ENCODE measurements around the gene SULT1A2. TPM values are rescaled to one million over a fixed set of nuclear protein-coding genes. Genes with fewer than 3 reads are reported as not detected.

SULT1A2 gene
- total and polyA plus RNA-seq, 2 of the 13 experiments (the other 11 are each of a cell fraction or from before 2014, with no cell fraction given): 33.0 to 34.2 TPM

- TF ChIP-seq UBTF (CRISPR knock-in tag; IDR thresholded peaks at IDR 0.05) (peak; percentile 17; the same call in 1 of the 2 replicates), POLR2AphosphoS2 (IDR thresholded peaks at IDR 0.05; ENCODE audit: low read depth, low read length) (no peak), NAIF1 (CRISPR knock-in tag; IDR thresholded peaks at IDR 0.05; ENCODE audit: borderline replicate concordance) (no peak; the same call in 1 of the 2 replicates), ZMYM2 (CRISPR knock-in tag; IDR thresholded peaks at IDR 0.05) (no peak), ATF7-NPFF (CRISPR knock-in tag; IDR thresholded peaks at IDR 0.05; ENCODE audit: low read depth) (peak; percentile 50; the same call in 1 of the 2 replicates), ZNF232 (CRISPR knock-in tag; IDR thresholded peaks at IDR 0.05; ENCODE audit: borderline replicate concordance) (no peak; the same call in 1 of the 2 replicates), ZBTB39 (CRISPR knock-in tag; IDR thresholded peaks at IDR 0.05) (no peak), TFDP1 (CRISPR knock-in tag; IDR thresholded peaks at IDR 0.05; ENCODE audit: borderline replicate concordance) (peak; percentile 74; the same call in 1 of the 2 replicates), NCOR1 (IDR thresholded peaks at IDR 0.05; ENCODE audit: borderline replicate concordance, low read length) (peak; percentile 51; the same call in 1 of the 2 replicates), TBX3 (IDR thresholded peaks at IDR 0.05; ENCODE audit: borderline replicate concordance) (no peak), CBFB (CRISPR knock-in tag; IDR thresholded peaks at IDR 0.05) (peak; percentile 46; the same call in 1 of the 2 replicates), ZFP36 (IDR thresholded peaks at IDR 0.05; ENCODE audit: borderline replicate concordance, low read depth, low read length, partially characterized antibody) (no peak), FOXK2 (IDR thresholded peaks at IDR 0.05) (no peak), NR2F2 (IDR thresholded peaks at IDR 0.05; ENCODE audit: borderline replicate concordance, low read depth) (peak; percentile 14; the same call in 1 of the 2 replicates)
- TF ChIP-seq, protein P1, sequence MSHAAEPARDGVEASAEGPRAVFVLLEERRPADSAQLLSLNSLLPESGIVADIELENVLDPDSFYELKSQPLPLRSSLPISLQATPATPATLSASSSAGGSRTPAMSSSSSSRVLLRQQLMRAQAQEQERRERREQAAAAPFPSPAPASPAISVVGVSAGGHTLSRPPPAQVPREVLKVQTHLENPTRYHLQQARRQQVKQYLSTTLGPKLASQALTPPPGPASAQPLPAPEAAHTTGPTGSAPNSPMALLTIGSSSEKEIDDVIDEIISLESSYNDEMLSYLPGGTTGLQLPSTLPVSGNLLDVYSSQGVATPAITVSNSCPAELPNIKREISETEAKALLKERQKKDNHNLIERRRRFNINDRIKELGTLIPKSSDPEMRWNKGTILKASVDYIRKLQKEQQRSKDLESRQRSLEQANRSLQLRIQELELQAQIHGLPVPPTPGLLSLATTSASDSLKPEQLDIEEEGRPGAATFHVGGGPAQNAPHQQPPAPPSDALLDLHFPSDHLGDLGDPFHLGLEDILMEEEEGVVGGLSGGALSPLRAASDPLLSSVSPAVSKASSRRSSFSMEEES (CRISPR knock-in tag; IDR thresholded peaks at IDR 0.05): no peak
- TF ChIP-seq, protein P2, sequence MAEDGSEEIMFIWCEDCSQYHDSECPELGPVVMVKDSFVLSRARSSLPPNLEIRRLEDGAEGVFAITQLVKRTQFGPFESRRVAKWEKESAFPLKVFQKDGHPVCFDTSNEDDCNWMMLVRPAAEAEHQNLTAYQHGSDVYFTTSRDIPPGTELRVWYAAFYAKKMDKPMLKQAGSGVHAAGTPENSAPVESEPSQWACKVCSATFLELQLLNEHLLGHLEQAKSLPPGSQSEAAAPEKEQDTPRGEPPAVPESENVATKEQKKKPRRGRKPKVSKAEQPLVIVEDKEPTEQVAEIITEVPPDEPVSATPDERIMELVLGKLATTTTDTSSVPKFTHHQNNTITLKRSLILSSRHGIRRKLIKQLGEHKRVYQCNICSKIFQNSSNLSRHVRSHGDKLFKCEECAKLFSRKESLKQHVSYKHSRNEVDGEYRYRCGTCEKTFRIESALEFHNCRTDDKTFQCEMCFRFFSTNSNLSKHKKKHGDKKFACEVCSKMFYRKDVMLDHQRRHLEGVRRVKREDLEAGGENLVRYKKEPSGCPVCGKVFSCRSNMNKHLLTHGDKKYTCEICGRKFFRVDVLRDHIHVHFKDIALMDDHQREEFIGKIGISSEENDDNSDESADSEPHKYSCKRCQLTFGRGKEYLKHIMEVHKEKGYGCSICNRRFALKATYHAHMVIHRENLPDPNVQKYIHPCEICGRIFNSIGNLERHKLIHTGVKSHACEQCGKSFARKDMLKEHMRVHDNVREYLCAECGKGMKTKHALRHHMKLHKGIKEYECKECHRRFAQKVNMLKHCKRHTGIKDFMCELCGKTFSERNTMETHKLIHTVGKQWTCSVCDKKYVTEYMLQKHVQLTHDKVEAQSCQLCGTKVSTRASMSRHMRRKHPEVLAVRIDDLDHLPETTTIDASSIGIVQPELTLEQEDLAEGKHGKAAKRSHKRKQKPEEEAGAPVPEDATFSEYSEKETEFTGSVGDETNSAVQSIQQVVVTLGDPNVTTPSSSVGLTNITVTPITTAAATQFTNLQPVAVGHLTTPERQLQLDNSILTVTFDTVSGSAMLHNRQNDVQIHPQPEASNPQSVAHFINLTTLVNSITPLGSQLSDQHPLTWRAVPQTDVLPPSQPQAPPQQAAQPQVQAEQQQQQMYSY (CRISPR knock-in tag; IDR thresholded peaks at IDR 0.05): no peak; the same call in 1 of the 2 replicates
Measured at GRCh38 chr16:28609631-28610594, 13.1 kb upstream of the SULT1A2 start, which contains the start of gene SULT1A1 (continued).
